Transverse colon (tissue), 4 donors: ENCODE measurements around the gene PEX13.

Experiments
- EP300 ChIP-seq: sonication (generic); formaldehyde crosslinking; IDR thresholded peaks from one replicate; pipeline ENCODE4 v1.6.1; 2017; ENCODE audit warnings: antibody characterized with exemption, low read depth
- POLR2A ChIP-seq: fragments of 450-650 bp; IDR thresholded peaks from one replicate; pipeline ENCODE4 v1.6.1; 2016; ENCODE audit warnings: antibody characterized with exemption, mild to moderate bottlenecking, moderate library complexity
- POLR2AphosphoS5 ChIP-seq, 3 donors: sonication (generic); formaldehyde crosslinking; IDR thresholded peaks; one replicate each; pipeline ENCODE4 v1.6.1; 2016; ENCODE audit warnings: antibody characterized with exemption in 3 of 3
- TF ChIP-seq, protein P1 (sequence below), 5 experiments: fragments of 200-600 bp in 3 of 5; fragments of 450-650 bp in 2 of 5; sonication (generic) in 3 of 5; IDR thresholded peaks; 1 replicate in 2 of 5; 2 replicates in 3 of 5; pipeline ENCODE4 v1.5.1; 2016 to 2017; ENCODE audit warnings: antibody characterized with exemption in 5 of 5, inconsistent platforms in 3 of 5, mild to moderate bottlenecking in 2 of 5, moderate library complexity in 1 of 5

GRCh38 chr2:61018798-61019197 lies 1.3 kb downstream of the PEX13 start:
- no peak for TF ChIP-seq POLR2A
- TF ChIP-seq, protein P1, sequence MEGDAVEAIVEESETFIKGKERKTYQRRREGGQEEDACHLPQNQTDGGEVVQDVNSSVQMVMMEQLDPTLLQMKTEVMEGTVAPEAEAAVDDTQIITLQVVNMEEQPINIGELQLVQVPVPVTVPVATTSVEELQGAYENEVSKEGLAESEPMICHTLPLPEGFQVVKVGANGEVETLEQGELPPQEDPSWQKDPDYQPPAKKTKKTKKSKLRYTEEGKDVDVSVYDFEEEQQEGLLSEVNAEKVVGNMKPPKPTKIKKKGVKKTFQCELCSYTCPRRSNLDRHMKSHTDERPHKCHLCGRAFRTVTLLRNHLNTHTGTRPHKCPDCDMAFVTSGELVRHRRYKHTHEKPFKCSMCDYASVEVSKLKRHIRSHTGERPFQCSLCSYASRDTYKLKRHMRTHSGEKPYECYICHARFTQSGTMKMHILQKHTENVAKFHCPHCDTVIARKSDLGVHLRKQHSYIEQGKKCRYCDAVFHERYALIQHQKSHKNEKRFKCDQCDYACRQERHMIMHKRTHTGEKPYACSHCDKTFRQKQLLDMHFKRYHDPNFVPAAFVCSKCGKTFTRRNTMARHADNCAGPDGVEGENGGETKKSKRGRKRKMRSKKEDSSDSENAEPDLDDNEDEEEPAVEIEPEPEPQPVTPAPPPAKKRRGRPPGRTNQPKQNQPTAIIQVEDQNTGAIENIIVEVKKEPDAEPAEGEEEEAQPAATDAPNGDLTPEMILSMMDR (IDR thresholded peaks at IDR 0.05): no peak
- TF ChIP-seq EP300: no peak
- no peak for TF ChIP-seq POLR2AphosphoS5 (IDR thresholded peaks at IDR 0.05)
